GM13976 (cell line): ENCODE measurements around the gene ST13.

Experiments
- DNase-seq: peaks from one replicate; pipeline ENCODE4 v3.0.0; 2012; ENCODE audit warnings: low spot score
- in situ Hi-C: fragments of 300-500 bp; cut with MboI; formaldehyde crosslinking; loops from one replicate; pipeline ENCODE4 v1.12.0; 2022; ENCODE audit warnings: low sequenced_read_pairs, mixed read lengths, inconsistent platforms; ENCODE audit not compliant: unreplicated experiment
- TF ChIP-seq, protein P1 (sequence below): IDR thresholded peaks from 2 replicates; pipeline ENCODE4 v1.5.1; 2012; ENCODE audit warnings: borderline replicate concordance, mild to moderate bottlenecking; ENCODE audit not compliant: insufficient read depth; ENCODE audit errors: extremely low read depth, missing control alignments, control extremely low read depth

Gene ST13

DNA sequence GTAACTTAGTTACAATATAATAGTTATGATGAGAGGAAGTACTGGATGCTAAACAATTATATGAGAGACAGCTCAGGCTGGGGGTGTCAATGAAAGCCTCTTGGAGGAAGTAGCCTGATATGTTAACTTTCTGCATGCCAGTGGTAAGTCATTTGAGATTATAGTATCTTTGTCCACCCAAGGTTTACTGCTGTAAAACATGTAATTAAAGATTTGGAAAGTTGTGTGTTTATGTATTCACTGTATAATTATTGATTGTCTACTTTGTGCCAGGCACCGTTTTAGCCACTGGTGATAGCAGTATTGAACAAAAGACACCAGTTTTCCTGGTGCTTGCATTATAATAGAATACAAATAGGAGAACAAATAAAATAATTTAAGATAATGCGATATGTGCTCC lies 6.1 kb upstream of the ST13 start:
- TF ChIP-seq, protein P1, sequence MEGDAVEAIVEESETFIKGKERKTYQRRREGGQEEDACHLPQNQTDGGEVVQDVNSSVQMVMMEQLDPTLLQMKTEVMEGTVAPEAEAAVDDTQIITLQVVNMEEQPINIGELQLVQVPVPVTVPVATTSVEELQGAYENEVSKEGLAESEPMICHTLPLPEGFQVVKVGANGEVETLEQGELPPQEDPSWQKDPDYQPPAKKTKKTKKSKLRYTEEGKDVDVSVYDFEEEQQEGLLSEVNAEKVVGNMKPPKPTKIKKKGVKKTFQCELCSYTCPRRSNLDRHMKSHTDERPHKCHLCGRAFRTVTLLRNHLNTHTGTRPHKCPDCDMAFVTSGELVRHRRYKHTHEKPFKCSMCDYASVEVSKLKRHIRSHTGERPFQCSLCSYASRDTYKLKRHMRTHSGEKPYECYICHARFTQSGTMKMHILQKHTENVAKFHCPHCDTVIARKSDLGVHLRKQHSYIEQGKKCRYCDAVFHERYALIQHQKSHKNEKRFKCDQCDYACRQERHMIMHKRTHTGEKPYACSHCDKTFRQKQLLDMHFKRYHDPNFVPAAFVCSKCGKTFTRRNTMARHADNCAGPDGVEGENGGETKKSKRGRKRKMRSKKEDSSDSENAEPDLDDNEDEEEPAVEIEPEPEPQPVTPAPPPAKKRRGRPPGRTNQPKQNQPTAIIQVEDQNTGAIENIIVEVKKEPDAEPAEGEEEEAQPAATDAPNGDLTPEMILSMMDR, result no peak
- no peak for DNase-seq
- in situ Hi-C loops, result no loop called here

DNA sequence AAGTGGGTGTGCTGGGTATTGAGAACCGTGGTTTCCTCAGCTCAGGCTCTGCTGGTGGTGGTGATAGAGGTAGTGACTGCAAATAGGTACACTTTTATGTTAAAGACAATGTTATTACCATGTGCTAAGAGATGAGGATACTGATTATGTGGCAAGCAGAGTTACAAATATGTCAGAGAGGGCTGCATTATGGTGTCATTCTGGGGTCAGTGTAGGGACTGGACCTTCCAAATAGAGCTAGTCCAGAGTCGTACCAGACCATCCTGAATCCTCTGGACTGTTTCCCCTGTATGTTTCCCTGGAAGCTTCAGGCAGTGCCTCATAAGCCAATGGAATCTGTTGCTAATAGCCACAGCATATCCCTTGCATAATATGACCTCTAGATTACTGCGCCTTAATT lies 5.6 kb upstream of the ST13 start, which contains the start of gene DNAJB7:
Gene DNAJB7 (minus strand): TSS at position 101 of the 400 bp plus-strand sequence. CDS start 119 bp downstream, outside the sequence.
- TF ChIP-seq, protein P1, result no peak
- DNase-seq, result no peak

DNA sequence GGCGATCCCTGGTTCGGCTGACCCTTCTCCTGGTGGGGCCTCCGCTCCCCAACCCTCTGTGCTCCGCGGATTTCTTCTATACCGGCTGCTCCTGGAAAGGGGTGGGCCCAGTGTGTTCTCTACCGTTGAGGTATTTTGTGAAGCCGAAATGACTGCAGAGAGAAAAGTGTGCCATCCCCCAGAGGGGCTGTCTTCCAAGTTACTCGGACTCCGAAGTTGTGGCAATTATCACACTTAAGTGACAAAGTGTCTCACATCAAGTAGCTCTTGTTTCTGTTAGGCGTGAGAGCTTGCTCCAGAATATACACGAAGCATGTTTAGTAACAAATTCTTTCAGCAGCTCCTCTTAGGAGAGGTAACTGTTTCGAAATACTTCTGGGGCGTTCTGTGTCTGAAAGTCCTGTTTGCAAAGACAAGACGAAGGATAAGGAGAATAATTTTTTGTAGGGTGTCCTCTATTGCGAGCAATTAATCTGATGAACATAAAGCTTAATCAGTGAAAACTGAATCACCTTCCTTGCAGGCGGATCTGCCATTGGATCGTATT lies 943 bp upstream of the ST13 start:
- TF ChIP-seq, protein P1, result no peak
- DNase-seq, result no peak
- in situ Hi-C loops, result no loop called here

More for the DNA sequence above, 5.6 kb upstream of the ST13 start, which contains the start of gene DNAJB7:
- in situ Hi-C loops, result no loop called here

DNA sequence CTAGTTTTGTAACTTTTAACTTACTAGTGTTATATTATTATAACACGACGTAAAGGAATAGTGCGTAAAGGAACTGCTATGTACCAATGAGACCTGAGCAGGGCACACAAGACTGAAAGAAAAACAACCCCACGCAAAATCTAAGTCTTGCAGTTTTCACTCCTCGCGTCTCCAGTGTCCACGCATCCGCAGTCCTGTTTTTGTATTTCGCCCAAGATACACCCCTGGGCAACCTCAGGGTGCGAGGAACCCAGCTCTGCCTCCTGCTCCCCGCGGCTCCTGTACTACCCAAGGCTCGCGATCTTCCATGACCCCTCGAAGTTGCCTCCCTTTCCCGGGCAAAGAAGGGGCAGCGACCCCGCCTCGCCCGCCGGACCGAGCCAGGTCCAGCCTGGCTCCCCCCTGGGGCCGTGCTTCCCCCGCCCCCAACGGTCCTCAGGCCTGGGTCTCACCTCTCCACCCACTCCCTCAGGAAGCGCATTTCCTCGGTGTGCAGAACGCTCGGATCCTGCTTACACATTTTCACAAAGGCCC lies 393 bp downstream of the ST13 start:
- in situ Hi-C loops, result no loop called here
- DNase-seq, result peak; percentile 23
- TF ChIP-seq, protein P1, result no peak

DNA sequence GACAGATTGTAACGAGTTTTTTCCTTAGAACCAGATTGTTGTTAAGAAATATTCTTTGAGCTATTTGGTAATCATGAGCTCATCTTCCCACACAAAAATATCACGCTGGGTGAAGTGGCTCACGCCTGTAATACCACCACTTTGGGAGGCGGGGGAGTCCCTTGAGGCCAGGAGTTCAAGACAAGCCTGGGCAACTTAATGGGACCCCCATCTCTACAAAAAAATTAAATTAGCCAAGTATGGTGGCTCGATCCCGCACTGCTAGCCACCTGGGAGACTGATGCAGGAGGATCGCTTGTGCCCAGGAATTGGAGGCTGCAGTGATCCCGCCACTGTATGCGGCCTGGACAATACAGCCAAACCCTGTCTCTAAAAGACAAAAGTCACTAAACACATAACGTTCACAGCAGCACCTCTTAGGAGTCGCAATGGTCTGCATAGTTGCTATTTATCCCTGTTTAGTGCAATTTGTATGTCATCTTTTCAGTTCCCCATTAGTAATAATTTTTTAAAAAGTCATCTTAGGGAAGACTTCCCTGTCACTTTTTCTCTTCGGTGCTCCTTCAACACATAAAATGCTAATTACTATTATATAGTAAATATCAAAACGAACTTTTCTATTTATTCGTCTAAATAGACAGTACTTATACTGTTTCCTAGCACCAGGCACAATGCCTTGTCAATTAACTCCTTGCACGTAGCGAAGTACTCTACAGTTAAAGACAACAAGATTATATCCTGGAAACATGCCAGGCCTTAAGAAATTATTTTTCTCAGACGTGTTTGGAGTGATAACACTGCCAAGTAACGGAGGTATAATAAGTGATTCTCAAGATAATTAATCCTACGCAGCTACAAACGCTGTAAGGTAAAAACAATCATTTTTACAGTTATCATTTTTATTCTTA lies 1.1 kb downstream of the ST13 start:
- DNase-seq, result no peak
- in situ Hi-C loops, result no loop called here
- TF ChIP-seq, protein P1, result no peak

DNA sequence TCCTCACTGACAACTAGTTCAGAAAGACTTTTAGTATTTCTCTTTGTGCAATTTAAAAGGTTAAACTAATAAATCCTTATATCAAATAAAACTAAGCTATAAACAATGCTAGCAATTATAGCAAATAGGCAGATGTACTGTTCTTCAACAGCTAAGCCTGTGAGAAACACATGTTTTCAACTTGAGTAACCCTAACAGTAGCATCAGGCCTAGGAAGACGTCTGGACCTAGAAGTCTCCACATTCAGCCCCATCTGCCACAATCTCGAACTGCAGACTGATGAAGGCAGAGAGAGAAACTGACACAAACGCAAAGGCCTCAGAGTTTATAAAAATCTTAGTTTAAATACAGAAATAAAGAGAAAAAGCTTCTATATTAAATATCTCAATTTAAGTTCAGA lies 2.5 kb downstream of the ST13 start:
- TF ChIP-seq, protein P1, result no peak
- DNase-seq, result no peak
- in situ Hi-C loops, result no loop called here
